SK-N-MC (cell line): ENCODE results near the gene MEIKIN.

Experiments used
- EZH2 ChIP-seq: fragments of 200-600 bp; sonication (generic); IDR thresholded peaks from one replicate; pipeline ENCODE4 v1.6.1; 2017; ENCODE audit warnings: antibody characterized with exemption
- POLR2AphosphoS5 ChIP-seq: IDR thresholded peaks from 2 replicates; pipeline ENCODE4 v1.6.1; 2012; ENCODE audit warnings: mild to moderate bottlenecking, low read depth, low read length, borderline replicate concordance

DNA sequence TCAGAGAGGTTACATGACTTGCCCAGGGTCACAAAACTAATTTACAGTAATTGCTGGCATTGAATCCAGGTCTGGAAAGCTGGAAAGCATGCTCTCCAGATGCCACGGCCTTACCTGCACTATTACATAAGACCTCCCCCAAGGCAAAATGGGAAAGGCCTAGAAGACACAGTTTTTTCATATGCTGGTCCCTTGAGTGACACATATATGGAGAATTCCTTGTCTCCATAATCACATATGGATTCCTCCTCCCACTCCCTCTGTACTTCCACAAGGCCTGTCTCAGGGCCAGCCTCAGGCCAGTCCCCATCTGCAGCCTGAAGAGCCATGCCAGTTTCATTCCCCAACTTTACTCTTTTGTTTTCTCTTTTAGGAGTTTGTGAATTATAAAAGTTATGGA, 28.6 kb upstream of the MEIKIN start:
- TF ChIP-seq POLR2AphosphoS5 (no peak), EZH2 (no peak)
